H1 (cell line): ENCODE results near the gene CUL9. TPM values are rescaled to one million over a fixed set of nuclear protein-coding genes. Genes with fewer than 3 reads are reported as not detected.

ENCODE experiments used
- EGR1 ChIP-seq: IDR thresholded peaks from 2 replicates; pipeline ENCODE4 v1.6.1; 2011; ENCODE audit warnings: low read depth, low read length, borderline replicate concordance
- polyA plus RNA-seq, 7 experiments: library from polyadenylated mRNA; depleted of rRNA in 3 of 7; stranded (reverse) in 5 of 7; unstranded in 2 of 7; fragments of >200 nt in 5 of 7; fragments of 200-250 nt in 2 of 7; gene quantifications; 1 replicate in 5 of 7; 2 replicates in 1 of 7; 4 replicates in 1 of 7; pipeline versions ENCODE4 v1.2.1 to v1.2.3, GENCODE V29; 2011 to 2013; ENCODE audit warnings: missing spikeins in 2 of 7, mixed read lengths in 2 of 7
- total RNA-seq: library from RNA; stranded (reverse); fragmentation: NEBNext Ultra II Directional; extraction: Animal tissue kit (Norgen Biotek cat#: 25700); gene quantifications from 2 replicates; pipeline ENCODE4 v1.2.1, GENCODE V29; 2021

The CUL9 gene
- total and polyA plus RNA-seq, 2 of the 8 experiments (the other 6 are each of a cell fraction or from before 2014, with no cell fraction given), result 7.7 to 9.8 TPM

DNA sequence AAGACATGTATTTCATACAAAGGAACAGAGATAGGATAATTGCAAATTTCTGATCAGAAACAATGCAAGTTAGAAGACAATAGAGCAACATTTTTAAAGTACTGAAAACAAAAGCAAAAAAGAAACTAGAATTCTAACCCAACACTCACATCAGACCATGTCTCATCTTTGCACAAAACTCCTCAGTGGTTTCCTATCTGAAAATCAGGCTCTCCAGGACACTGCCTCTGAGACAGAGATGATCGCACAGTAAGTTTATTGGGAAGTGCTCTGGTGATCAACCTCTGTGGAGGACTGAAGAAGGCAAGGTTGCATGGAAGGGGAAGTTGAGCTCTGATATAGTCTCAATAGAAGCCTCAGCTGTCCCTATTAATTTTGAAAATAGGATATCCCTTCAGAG, 59.0 kb downstream of the CUL9 start (continued):
- TF ChIP-seq EGR1, result no peak
